OCI-LY3 (cell line): Measurements from ENCODE around the gene RRAGD.

ENCODE experiments used
- H2AFZ ChIP-seq: fragments of 200-600, 300-600 bp; shearing (Covaris generic); 2 replicates; pipeline ENCODE4 v1.6.0; 2014; ENCODE audit warnings: antibody characterized with exemption, low read depth, low read length
- H3K27ac ChIP-seq: fragments of 200-600, 300-600 bp; sonication (generic); 2 replicates; pipeline ENCODE4 v1.5.1; 2014; ENCODE audit warnings: mild to moderate bottlenecking, low read length, moderate library complexity, mixed read lengths
- H3K27me3 ChIP-seq: fragments of 200-600, 300-600 bp; sonication (generic); 2 replicates; pipeline ENCODE4 v1.6.1; 2014; ENCODE audit warnings: low read depth, low read length, mixed read lengths
- H3K36me3 ChIP-seq: fragments of 200-600, 300-600 bp; sonication (generic); replicated peaks from 2 replicates; pipeline ENCODE3; 2014; ENCODE audit warnings: low read depth, low read length, mixed read lengths
- H3K4me1 ChIP-seq: fragments of 300-600, 200-600 bp; sonication (generic); 2 replicates; pipeline ENCODE4 v1.6.1; 2014; ENCODE audit warnings: low read length, mixed read lengths
- H3K4me2 ChIP-seq: fragments of 200-600, 300-600 bp; sonication (generic); 2 replicates; pipeline ENCODE4 v1.6.1; 2014; ENCODE audit warnings: low read length, mixed read lengths
- H3K4me3 ChIP-seq: fragments of 300-600, 200-600 bp; sonication (generic); 2 replicates; pipeline ENCODE4 v1.5.1; 2014; ENCODE audit warnings: antibody characterized with exemption, mild to moderate bottlenecking, low read length, moderate library complexity
- H3K79me2 ChIP-seq: fragments of 300-600, 200-600 bp; shearing (Covaris generic); 2 replicates; pipeline ENCODE4 v1.6.1; 2014; ENCODE audit warnings: mild to moderate bottlenecking, low read length, mixed read lengths
- H3K9ac ChIP-seq: fragments of 300-600, 200-600 bp; shearing (Covaris generic); 2 replicates; pipeline ENCODE4 v1.6.0; 2014; ENCODE audit warnings: mild to moderate bottlenecking, low read length, moderate library complexity
- H3K9me3 ChIP-seq: fragments of 200-600, 300-600 bp; shearing (Covaris generic); 2 replicates; pipeline ENCODE4 v1.6.1; 2014; ENCODE audit warnings: low read length, mixed read lengths; ENCODE audit not compliant: insufficient read depth
- H4K20me1 ChIP-seq: fragments of 200-600, 300-600 bp; sonication (generic); 2 replicates; pipeline ENCODE4 v1.6.1; 2016; ENCODE audit warnings: low read length, mixed read lengths; ENCODE audit not compliant: insufficient read depth
- EZH2phosphoT487 ChIP-seq: fragments of 200-600 bp; shearing (Covaris generic); IDR thresholded peaks from 2 replicates; pipeline ENCODE4 v1.6.1; 2018; ENCODE audit warnings: antibody characterized with exemption, mixed run types, low read depth
- TF ChIP-seq, protein P1 (sequence below): fragments of 200-600, 300-600 bp; sonication (generic); IDR thresholded peaks from 2 replicates; pipeline ENCODE4 v1.5.1; 2014; ENCODE audit warnings: antibody characterized with exemption, low read length, low read depth

The RRAGD gene

DNA sequence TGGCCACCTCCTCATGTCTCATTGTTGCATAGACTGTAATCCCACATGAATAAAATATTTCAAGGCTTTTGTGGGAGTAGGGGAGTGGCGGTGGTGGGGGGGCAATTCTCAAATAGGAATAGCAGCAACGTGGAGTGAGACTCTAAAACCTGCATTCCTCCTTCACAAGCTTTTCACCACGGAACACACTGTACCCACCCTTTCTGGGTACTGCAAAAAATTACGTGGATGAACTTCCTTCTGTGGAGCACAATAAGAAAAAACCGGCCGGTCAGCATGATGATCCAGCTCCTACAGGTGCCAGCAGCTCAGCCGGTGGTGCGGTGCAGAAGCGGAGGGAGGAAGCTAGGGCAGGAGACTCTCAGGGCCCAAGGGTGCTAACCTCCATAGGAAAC lies 930 bp upstream of the RRAGD start:
- Histone ChIP-seq H3K36me3 (no peaks in the 10 kb centered on the region), H3K27me3 (peaks cover 62% of the 10 kb centered on the region), H3K9me3 (no peaks in the 10 kb centered on the region), H3K79me2 (no peaks in the 10 kb centered on the region), H3K4me1 (peaks cover 14% of the 10 kb centered on the region), H3K4me3 (peak overlapping the region; percentile 94), H3K9ac (peak overlapping the region; percentile 71), H3K27ac (no peak overlapping the region), H4K20me1 (peaks cover 18% of the 10 kb centered on the region; the same call in 1 of the 2 replicates), H3K4me2 (peak overlapping the region; percentile 96), H2AFZ (peak overlapping the region; percentile 86)
- TF ChIP-seq EZH2phosphoT487 = no peak
- TF ChIP-seq, protein P1, sequence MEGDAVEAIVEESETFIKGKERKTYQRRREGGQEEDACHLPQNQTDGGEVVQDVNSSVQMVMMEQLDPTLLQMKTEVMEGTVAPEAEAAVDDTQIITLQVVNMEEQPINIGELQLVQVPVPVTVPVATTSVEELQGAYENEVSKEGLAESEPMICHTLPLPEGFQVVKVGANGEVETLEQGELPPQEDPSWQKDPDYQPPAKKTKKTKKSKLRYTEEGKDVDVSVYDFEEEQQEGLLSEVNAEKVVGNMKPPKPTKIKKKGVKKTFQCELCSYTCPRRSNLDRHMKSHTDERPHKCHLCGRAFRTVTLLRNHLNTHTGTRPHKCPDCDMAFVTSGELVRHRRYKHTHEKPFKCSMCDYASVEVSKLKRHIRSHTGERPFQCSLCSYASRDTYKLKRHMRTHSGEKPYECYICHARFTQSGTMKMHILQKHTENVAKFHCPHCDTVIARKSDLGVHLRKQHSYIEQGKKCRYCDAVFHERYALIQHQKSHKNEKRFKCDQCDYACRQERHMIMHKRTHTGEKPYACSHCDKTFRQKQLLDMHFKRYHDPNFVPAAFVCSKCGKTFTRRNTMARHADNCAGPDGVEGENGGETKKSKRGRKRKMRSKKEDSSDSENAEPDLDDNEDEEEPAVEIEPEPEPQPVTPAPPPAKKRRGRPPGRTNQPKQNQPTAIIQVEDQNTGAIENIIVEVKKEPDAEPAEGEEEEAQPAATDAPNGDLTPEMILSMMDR = no peak

DNA sequence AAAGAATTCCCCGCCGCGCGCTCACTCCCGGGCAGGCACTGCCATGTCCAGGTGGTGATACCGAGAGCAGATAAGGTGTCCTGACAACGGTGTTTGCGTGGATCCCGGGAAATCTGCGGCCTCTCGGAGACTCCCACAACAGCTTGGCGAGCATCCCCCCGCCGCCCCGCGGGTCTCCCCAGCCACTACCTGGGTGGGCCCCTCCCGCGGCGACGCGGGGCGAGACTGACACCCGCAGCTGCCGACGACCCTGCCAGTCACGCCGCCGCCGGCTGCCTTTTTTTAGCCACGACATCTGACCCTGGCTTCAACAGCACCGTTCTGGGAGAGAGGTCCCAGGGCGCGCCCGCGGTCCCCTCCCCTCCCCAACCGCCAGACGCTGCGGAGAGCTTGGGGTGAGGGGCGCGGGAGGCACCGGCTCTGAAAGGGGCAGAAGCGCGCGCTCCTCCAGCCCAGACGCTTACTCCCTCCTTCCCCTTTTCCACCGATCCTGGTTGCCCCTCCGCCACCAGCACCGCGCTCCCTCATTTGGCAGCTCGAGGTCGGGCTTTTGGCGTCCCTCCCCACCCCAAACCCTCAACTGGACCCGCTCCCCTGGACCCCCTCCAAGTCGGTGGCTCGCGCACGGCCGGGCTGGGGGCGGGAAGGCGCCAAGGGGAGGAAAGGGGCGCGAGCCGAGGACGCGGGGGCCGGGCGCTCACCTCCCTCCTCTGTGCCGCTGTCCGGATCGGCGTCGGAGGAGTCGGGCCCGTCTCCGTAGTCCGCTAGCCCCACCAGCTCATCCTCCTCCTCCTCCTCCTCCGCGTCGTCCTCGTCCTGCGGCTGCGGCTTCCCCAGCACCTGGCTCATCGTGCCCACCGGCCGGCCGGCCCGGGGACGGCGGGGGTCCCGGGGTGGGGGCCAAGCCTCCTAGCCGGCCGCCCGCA lies 665 bp downstream of the RRAGD start:
- Histone ChIP-seq H3K36me3 (no peaks in the 10 kb centered on the region), H3K9ac (peak overlapping the region; percentile 71), H3K4me2 (peak overlapping the region; percentile 96), H3K27ac (no peak overlapping the region), H3K27me3 (peaks cover 56% of the 10 kb centered on the region), H3K9me3 (no peaks in the 10 kb centered on the region), H2AFZ (peak overlapping the region; percentile 74; the same call in 1 of the 2 replicates), H3K4me1 (peaks cover 14% of the 10 kb centered on the region), H3K4me3 (peak overlapping the region; percentile 94), H4K20me1 (peaks cover 18% of the 10 kb centered on the region; the same call in 1 of the 2 replicates), H3K79me2 (no peaks in the 10 kb centered on the region)
- TF ChIP-seq, protein P1 = no peak
- TF ChIP-seq EZH2phosphoT487 = no peak

DNA sequence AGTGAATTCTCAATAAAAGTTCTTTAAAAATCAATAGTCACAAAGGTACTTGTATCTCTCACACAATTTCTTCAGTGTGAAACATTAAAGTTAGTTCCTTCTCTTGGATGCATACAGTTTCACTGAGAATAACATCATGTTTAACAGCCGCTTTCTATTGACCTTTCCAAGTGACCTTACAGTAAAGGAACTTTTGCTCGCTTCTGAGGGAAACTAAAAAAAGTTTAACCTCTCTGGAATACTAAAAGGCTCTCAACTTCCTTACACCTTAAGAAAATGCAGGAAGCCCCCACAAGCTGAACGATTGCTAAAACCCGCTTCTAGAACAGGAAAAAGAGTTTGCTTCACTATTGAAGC lies 1.3 kb downstream of the RRAGD start:
- Histone ChIP-seq H4K20me1 (peaks cover 18% of the 10 kb centered on the region; the same call in 1 of the 2 replicates), H3K9me3 (no peaks in the 10 kb centered on the region), H3K9ac (peak overlapping the region; percentile 71; the same call in 1 of the 2 replicates), H3K4me2 (peak overlapping the region; percentile 96), H3K36me3 (no peaks in the 10 kb centered on the region), H3K79me2 (no peaks in the 10 kb centered on the region), H2AFZ (no peak overlapping the region), H3K4me3 (peak overlapping the region; percentile 94), H3K4me1 (peaks cover 14% of the 10 kb centered on the region), H3K27ac (no peak overlapping the region), H3K27me3 (peaks cover 56% of the 10 kb centered on the region)
- TF ChIP-seq EZH2phosphoT487 = no peak
- TF ChIP-seq, protein P1 = no peak

DNA sequence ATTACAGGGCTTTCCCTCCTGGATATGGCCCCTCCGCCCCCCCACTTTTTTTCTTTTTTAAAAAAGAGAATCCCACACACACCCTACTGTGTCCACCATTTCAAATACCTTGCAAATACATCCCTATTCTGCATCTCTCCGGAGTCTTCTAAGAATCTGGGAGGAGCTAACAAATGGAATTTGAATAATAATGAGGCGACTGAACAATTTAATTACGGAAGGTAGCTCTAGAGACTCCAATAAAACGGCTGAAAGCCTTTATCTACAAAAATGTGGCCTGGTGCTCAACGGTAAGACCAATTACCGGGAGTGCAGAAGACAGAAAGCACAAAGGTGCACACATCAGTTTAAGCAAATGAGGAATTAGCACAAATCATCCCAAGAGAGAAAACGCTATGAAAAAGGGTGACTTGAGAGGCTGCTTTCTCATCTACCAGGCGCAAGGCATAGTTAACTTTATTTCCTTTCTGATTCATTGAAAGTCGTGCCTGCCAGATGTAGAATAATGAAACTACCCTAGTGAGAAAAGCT lies 1.8 kb downstream of the RRAGD start:
- Histone ChIP-seq H3K27ac (no peak overlapping the region), H3K4me1 (peaks cover 14% of the 10 kb centered on the region), H3K9me3 (no peaks in the 10 kb centered on the region), H3K4me2 (peak overlapping the region; percentile 96), H4K20me1 (peaks cover 18% of the 10 kb centered on the region; the same call in 1 of the 2 replicates), H3K9ac (no peak overlapping the region), H2AFZ (no peak overlapping the region), H3K27me3 (peaks cover 52% of the 10 kb centered on the region), H3K4me3 (peak overlapping the region; percentile 94), H3K36me3 (no peaks in the 10 kb centered on the region), H3K79me2 (no peaks in the 10 kb centered on the region)
- TF ChIP-seq, protein P1 = no peak
- no peak for TF ChIP-seq EZH2phosphoT487
